ENCODE measurements around the gene TMEM98.

DNA sequence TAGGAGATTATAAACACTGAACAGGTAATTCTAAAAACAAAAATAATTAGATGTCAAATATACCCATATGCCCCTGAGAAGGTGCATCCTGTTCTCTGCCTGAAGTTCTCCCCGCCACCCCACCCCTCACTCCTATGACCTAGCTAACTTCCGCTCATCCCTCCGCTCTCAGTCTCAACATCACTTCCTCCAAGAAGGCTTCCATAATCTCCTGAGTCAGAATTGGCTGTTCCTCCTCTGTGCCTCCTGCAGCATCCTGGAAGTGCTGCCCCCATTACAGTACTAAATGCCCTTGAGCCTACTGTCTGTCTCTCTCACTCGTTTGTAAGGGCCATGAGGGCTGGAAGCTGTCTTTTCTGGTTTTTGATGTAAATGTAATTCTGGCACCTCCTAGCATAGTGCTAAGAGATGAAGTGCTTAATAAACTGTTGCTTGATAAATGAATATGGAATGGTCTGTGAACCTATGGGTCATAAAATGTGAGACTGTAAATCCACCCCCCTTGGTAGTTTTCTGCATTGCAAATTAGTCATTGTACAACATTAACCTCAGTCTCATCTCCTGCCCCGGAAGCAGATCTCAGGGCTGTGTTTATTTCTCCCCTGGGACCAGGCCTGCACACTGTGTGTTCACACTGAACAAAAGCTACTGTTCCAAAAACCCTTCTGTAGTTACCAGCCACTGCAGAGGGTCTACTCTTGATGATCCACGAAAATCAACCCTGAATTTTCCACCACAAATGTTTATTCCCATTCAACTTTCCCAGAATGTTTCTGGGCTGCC lies 47.1 kb upstream of the TMEM98 start:
- TF ChIP-seq, protein P1, sequence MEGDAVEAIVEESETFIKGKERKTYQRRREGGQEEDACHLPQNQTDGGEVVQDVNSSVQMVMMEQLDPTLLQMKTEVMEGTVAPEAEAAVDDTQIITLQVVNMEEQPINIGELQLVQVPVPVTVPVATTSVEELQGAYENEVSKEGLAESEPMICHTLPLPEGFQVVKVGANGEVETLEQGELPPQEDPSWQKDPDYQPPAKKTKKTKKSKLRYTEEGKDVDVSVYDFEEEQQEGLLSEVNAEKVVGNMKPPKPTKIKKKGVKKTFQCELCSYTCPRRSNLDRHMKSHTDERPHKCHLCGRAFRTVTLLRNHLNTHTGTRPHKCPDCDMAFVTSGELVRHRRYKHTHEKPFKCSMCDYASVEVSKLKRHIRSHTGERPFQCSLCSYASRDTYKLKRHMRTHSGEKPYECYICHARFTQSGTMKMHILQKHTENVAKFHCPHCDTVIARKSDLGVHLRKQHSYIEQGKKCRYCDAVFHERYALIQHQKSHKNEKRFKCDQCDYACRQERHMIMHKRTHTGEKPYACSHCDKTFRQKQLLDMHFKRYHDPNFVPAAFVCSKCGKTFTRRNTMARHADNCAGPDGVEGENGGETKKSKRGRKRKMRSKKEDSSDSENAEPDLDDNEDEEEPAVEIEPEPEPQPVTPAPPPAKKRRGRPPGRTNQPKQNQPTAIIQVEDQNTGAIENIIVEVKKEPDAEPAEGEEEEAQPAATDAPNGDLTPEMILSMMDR (conservative IDR thresholded peaks at IDR 0.05 in 1 of 2, IDR thresholded peaks at IDR 0.05 in 1 of 2; ENCODE audit: extremely low read depth in 1 of 2, insufficient read depth in 1 of 2, low read depth in 1 of 2, low read length in 2 of 2) = no peak
- TF ChIP-seq EZH2 (IDR thresholded peaks at IDR 0.05; ENCODE audit: borderline replicate concordance, low read length) = no peak

Data from mammary epithelial cell (primary cell).